Metanephros (tissue), 2 donors: ENCODE data around the gene ARID3C. TPM values are rescaled to one million over a fixed set of nuclear protein-coding genes. Genes with fewer than 3 reads are reported as not detected.

ENCODE experiments used
- small RNA-seq: library from RNA; depleted of rRNA; stranded (forward); fragments of <200 nt; gene quantifications from one replicate; pipeline ENCODE3, GENCODE V24; 2014; ENCODE audit warnings: low replicate concordance
- total RNA-seq: library from RNA; depleted of rRNA; stranded (reverse); fragments of >200 nt; gene quantifications from one replicate; pipeline ENCODE4 v1.2.3, GENCODE V29; 2014

Gene ARID3C, protein sequence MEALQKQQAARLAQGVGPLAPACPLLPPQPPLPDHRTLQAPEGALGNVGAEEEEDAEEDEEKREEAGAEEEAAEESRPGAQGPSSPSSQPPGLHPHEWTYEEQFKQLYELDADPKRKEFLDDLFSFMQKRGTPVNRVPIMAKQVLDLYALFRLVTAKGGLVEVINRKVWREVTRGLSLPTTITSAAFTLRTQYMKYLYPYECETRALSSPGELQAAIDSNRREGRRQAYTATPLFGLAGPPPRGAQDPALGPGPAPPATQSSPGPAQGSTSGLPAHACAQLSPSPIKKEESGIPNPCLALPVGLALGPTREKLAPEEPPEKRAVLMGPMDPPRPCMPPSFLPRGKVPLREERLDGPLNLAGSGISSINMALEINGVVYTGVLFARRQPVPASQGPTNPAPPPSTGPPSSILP
- 0.12 TPM for total RNA-seq

DNA sequence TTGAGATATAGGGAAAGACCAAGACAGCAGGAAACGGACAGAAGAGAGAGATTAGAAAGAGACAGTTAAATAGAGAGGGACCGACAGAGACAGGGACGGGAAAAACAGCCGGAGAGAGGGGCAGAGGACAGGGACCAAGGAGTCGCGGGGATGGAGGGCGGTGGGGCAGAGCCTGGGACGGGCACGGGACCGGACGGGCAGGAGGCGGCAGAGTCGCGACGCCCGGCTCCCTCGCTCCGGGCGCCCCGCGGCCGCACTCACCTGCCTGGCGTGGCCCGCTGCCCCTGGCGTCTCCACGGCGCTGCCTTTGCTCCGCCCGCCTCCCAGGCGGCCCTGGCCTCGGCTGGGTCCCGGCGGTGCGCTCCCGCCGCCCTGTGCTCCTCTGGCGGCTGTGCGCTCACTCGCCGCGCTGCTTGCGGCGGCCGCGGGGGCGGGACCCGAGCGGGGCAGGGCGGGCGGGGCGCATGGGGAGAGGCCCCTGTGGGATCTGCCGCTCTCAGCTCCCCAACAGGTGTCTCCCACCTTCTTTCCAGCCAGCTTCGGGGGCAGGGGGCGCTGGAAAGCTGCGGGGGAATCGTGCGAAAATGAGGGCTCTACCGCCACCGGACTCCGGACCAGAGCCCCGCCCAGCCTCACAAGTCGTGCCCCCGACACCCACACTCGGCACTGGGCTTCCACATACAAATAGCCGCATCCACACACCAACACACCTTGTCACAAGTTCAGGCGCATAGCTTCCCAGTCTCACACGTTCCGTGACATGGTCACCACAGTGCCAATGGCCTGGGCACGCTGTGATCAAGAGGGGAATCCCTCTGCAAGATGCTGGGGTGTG lies at the start of gene ARID3C:
Gene ARID3C, minus strand, starts transcription at position 411 of the 835 bp plus-strand sequence. CDS start 1,052 bp downstream, outside the sequence.

DNA sequence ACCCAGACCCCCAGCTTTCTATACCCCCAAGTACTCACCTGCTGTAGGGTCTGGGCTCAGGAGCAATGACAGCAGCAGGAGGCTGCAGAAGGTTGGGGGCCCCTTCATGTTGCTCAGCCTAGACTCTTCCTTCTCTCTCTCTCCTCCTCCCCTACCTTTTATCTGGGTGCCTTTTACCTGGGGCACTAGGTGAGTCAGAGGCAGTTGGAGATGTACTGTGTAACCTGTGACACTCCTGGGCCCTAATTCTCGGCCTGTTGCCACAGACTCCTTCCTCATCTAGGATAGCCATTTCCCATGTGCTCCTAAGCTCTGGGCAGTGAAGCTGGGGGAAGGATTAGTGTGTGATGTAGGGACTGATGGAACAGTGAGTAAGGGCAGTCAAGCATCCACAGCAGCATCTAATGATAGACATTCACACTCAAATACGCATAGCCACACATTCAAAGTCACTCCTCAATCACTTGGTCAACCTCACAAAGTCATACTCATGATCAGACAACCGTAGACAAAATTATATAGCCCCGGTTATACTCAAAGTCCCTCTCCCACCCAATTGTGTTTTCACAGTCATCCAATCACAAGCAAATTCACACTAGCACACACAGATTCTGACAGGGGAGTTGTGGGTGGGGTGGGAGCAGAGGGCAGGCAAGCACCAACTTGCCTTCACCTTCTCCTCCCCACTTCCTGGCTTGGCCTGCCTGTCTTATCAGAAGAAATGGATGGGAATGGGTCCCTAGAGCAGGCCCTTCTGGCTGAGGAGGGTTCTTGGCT lies 33.8 kb upstream of the ARID3C start, which contains the start of gene CCL27:
Gene CCL27, minus strand, starts transcription at position 132 of the 777 bp plus-strand sequence. Its CDS starts 24 bp downstream, at position 108.

DNA sequence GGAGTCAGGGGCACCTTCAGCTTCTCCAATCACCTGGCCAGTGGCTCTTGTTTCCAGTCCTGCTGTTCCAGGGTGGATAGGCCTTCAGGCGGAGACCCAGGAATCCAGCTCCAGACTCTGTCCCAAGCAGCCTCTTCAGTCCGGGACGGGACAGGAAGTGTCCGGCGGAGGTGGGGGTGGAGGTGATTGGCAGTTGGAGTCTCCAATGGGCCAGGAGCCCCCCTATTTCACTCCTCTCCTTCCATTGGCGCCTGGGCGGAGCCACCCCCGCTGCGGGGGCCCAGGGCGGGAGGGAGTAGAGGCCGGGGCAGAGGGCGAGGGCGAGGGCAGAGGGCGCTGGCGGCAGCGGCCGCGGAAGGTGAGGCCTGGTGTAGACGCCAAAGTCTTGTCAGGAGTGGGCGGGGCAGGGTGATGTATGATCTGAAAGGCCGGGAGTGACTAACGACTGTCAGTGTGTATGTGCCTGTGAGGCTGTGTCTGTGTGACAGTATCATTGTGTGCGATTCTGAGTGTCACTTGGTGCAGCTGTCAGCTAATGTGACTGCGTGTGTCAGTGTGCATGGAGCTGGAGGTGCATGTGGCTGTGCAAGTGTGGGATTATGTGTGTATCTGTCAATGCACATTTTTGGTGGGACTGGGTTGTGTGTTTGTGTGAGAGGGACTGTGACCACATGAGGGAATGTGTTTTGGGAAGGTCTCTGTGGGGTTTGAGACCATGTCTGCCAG lies 23.2 kb upstream of the ARID3C start, which contains the start of gene IL11RA:
Gene IL11RA, plus strand, starts transcription at position 310 of the 726 bp plus-strand sequence. CDS start 3,033 bp downstream, outside the sequence.

DNA sequence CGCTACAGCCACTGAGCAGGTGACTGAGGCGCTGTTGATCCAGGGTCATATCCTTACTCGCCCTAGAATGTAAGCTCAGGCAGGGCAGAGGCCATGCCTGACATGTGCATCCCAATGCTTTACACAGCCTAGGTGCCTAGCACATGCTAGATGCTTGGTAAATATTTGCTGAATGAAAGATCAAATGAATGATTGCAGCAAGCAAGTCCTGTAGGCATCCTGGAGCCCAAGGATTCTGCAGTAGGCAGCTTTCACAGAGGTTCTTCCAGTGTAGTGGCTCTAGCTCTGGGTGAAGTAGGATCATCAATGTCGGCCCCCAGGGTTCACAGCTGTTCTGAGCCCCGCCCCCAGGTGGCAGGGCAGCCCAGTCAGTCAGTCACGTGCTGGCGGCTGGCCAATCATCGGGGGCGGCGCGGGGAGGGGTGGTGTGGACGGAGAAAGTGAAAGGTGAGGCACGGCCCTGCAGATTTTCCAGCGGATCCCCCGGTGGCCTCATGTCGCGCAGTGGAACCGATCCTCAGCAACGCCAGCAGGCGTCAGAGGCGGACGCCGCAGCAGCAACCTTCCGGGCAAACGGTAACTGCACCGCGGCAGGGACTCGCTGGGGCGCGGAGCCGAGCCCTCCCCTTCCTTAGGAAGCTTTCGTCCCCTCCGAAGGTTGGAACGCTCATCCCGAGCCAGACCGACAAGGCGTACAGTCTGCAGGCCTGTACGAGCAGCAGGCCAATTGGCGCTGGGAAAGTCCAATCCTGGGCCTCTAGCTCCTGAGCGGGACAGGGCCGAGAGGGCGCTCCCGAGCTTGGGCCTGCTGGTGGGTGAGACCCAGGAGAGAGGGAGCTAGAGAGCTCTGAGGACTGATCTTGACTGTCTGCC lies 17.6 kb upstream of the ARID3C start, which contains the start of gene GALT:
Gene GALT, plus strand, starts transcription at position 465 of the 873 bp plus-strand sequence. Its CDS starts 30 bp downstream, at position 495.

DNA sequence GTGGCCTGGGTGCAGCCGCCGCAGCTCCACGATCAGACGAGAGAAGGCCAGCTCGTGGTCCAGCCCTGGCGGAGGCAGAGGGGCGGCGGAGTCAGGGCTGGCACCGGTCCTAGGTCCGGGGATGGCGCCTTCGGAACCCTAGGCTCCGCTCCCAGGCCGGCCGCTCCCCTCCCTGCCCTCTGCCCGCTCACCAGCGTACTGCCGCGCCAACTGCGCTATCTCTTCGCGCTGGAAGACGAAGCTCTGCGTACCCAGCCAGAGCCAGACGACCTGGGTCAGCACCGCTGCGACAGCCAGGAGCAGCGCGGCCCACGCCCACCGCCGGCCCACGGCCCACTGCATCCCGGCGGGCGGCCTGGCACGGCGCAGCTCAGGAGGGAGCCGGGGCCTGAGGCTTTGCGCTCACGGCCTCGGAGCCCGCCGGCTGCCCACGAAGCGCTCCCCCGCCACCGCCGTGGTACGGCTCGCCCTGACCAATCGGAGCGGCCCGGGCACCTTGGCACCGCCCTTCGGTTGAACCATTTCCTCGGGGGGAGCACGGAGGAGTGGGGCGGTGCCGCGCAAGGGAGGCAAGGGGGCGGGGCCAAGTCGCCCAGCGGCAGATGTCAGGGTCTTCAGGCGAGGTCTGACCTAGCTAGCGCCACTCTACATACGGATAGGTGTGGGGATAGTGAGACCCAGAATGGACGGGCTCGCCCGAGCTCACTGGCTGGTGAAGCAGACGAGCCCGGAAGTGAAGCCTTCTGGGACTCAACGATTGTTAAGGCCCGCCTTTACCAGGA lies 8.7 kb upstream of the ARID3C start, which contains the start of gene SIGMAR1:
Gene SIGMAR1, minus strand, starts transcription at position 432 of the 782 bp plus-strand sequence. Its CDS starts 90 bp downstream, at position 342.

DNA sequence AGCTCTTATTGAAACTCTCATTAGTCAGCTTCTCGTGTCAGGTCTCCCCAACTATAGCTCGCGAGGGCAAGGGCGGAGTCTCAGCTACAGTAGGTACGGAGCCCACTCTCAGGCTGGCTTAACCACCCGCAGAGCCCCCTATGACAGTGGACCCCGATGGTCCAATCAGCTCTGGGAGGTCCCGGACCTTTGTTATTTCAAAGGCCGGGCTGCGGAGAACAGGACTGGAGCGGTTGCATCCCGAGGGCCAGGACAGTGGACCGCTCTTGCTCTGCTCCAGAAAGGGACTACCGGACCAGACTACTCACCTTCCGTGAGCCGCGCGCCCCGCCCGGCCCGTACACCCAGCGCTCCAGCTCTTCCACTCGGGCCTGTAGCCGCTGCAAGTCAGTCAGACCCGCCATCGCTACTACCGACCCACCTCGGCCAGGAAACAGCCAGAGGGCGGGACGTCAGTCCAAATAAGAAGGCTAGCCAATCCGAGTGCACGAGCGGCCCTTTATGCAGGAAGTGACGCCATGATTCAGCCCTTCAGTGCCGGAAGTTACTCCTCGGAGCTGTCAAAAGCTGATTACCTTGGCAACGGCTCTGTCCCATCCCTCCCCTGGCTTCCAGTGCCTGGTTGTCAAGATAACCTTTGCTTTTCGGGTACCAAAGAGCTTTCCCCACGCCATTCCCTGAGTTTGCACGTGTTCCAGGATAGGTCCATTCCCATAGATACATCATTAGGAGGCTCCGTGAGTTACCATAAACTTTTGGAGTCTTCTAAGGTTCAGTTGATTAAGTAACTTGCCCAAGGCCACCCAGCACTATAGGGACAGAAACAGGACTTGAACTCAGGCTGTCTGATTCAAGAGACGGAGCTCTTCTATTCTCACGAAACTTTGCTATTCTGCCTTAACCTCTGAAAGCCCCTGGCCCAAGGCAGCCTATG lies 8.5 kb downstream of the ARID3C start, which contains the start of gene DCTN3:
Gene DCTN3, minus strand, starts transcription at position 435 of the 934 bp plus-strand sequence. Its CDS starts 31 bp downstream, at position 404.

DNA sequence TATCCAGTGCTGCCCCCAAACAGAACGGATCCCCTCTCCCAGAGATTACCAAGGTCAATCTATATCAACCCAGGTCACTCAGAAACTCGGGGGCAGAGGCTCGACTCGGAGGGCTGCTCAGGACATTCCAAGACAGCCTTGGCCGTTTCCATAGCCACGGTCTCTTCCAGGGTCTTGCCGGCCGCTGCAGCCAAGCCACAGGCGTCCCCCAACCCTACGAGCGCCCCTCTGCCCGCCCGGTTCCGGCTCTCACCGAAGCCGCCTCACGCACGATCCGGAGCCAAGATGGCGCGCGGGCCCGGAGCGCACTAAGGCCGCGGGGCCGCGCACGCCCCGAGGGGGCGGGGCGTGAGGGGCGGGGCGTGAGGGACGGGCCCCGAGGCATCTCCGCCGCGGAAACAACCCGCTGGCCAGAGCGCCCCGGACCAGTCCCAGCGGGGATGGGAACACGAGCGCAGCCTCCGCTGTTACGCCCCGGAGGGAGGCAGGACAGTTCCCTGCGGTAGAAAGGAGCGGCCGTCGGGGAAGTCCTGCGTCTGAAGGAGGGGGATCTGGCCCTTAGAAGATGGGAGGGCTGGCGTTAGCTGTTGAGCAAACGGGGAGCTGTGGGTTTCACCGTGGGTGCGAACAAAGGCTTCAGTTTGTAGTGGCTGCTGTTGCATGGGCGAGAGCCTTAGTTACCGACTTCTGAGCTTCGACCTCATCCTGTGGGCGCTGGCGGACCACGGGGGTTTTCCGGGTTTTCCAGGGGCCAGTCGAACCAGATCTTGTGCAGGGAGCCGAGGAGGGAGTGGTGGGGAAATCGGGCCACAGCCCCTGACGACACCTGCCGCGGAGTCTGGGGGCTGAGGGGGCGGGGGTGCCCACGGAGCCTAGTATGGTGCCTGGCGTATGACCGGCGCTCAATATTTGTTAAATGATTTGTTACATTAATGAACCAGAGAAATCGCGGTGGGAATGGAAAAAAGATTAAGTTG lies 16.8 kb downstream of the ARID3C start, which contains the start of gene RPP25L:
Gene RPP25L, minus strand, starts transcription at position 287 of the 977 bp plus-strand sequence. CDS start 801 bp downstream, outside the sequence.

DNA sequence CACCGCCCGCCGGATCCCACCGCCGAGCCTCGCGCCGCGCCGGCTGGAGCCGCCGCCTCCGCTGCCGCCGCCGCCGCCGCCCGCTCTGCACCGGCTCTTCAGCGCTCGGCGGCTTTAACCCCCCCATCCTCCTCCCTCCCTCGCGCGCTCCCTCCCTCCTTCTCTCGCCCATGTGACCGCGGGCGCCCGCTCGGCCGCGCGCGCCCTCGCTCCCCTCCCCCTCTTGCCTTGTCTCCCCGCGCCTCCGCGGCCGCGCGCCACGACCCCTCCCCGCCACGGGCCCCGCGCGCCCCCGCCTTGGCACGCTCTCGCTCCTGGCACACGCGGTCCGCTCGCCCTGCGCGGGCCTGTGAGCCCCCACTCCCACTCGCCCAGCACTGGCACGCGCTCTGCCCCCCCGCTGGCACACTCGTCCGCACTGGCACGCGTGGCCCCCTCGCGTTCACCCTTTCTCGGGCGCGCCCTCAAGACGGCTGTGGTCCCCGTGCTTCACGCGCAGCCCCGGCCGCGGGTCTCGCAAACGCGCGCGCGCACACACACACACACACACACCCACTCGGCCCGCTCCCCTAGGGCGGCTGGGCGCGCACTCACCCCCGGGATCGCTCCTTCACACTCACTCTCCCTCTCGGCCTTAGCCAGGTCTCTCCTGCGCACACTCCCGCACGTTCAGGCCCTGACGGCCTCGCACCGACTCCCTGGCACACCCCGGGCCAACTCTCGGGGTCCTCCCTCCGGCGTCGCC lies 39.1 kb downstream of the ARID3C start, which contains the start of gene CNTFR:
Gene CNTFR, minus strand, starts transcription at position 89 of the 745 bp plus-strand sequence. CDS start 20,743 bp downstream, outside the sequence.

Small RNA genes within 50 kb of the gene (small RNA-seq; reads per million reads assigned to genes)
- gene CCL27: not detected

Other genes with a start within 250 kb of the ARID3C start
- gene FAM219A, start 170.5 kb downstream of the ARID3C start, total RNA-seq: 8.3 TPM
- gene DNAI1, start 170.3 kb downstream of the ARID3C start, total RNA-seq: 1.3 TPM
- 0.41 TPM for gene ENHO, start 106.1 kb downstream of the ARID3C start, total RNA-seq
- 19.5 TPM for gene CNTFR, start 39.3 kb downstream of the ARID3C start, total RNA-seq
- gene RPP25L, start 17.0 kb downstream of the ARID3C start, total RNA-seq: 40.9 TPM
- gene DCTN3, start 8.6 kb downstream of the ARID3C start, total RNA-seq: 71.1 TPM
- 35.7 TPM for gene SIGMAR1, start 8.7 kb upstream of the ARID3C start, total RNA-seq
- 64.3 TPM for gene GALT, start 17.6 kb upstream of the ARID3C start, total RNA-seq
- gene IL11RA, start 23.1 kb upstream of the ARID3C start, total RNA-seq: 35.5 TPM
- gene CCL27, start 33.6 kb upstream of the ARID3C start, total RNA-seq: not detected
- 0.41 TPM for gene CCL19, start 62.2 kb upstream of the ARID3C start, total RNA-seq
- gene CCL21, start 81.1 kb upstream of the ARID3C start, total RNA-seq: 26.2 TPM